Stimulated activated CD4-positive, alpha-beta T cell treated with anti-CD3 and anti-CD28 coated beads, Interleukin-1b, Interleukin-23, amount 100 ng/mL, for 48 hours (primary cell): ENCODE data around the gene MROH8.
"Not testable (repeated sequence)": the region's sequence is repeated elsewhere in the genome, so short reads cannot be mapped to it uniquely, and the experiment has no call there.

Experiments
- DNase-seq: peaks from one replicate; pipeline ENCODE4 v3.0.0-alpha.2; 2020

Gene MROH8

DNA sequence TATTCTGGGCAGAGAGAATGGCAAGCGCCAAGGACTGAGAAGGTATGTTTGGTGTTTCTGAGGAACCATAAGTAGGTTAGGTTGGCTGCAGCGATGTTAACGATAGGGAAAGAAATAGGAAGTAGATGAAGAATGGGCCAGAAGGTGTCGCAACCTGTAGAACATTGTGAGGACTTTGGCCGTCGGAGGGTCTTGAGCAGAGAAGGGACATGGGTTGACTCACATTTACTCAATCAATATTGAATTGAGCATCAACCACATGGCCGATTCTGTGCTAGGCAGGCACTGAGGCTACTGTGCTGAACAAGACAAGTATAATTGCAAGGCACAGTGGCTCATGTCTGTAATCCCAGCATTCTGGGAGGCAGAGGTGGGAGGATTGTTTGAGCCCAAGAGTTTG lies 27.1 kb downstream of the MROH8 start:
- no peak for DNase-seq

DNA sequence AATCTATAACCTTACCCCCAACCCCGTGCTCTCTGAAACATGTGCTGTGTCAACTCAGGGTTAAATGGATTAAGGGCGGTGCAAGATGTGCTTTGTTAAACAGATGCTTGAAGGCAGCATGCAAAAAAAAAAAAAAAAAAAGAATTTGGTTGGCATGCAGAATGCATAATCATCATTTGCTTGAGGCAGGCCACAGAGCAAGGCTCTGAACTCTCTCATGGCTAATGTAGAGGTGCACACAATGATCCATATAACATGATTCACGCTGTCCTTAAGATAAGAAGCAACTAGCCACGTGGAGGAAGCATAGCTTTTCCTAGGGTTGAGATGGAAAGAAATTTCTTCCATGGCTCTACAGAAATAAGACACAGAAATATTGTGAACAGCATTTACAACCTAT lies 27.8 kb downstream of the MROH8 start:
- DNase-seq = no peak

DNA sequence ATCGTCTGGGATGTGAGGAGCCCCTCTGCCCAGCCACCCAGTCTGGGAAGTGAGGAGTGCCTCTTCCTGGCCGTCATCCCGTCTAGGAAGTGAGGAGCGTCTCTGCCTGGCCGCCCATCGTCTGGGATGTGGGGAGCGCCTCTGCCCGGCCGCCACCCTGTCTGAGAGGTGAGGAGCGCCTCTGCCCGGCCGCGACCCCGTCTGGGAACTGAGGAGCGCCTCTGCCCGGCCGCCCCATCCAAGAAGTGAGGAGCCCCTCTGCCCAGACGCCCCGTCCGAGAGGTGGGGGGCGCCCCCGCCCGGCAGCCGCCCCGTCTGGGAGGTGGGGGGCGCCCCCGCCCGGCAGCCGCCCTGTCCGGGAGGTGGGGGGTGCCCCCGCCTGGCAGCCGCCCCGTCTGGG lies 28.5 kb downstream of the MROH8 start:
- DNase-seq = not testable (repeated sequence)

DNA sequence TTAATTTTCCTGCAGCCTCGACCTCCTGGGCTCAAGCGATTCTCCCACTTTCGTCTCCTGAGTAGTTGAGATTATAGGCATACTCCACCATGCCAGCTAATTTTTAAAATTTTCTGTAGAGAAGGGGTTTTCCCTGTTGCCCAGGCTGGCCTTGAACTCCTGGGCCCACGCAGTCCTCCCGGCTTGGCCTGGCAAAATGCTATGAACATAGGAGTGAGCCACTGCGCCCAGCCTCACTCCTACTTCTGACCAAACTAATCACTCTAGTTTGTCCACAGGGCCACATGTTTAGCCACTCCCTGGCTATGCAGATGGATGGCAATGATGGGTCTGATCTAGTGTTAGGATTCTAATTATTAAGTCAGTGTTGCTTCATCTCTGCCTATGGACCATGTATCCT lies 32.1 kb downstream of the MROH8 start:
- DNase-seq = no peak

DNA sequence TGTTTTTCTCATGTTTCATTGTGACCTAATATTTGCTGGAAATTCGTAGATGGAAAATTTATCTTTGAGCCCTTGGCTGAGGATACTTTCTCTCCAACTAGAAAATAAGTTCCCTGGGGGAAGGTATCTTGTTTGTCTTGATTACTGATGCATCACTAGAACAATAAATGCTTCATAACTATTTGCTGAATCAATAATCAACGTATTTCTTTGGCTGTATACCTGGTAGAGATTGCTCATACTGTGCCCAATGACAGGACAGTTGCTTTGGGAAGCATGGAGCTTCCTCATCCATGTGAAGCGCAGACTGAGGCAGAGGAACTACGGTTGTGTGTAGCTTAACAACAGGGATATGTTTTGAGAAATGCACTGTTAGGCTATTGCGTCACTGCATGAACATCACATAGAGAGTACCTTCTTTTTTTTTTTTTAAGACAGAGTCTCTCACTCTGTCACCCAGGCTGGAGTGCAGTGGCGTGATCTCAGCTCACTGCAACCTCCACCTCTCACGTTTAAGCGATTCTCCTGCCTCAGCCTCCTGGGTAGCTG lies 34.4 kb downstream of the MROH8 start:
- DNase-seq = no peak

DNA sequence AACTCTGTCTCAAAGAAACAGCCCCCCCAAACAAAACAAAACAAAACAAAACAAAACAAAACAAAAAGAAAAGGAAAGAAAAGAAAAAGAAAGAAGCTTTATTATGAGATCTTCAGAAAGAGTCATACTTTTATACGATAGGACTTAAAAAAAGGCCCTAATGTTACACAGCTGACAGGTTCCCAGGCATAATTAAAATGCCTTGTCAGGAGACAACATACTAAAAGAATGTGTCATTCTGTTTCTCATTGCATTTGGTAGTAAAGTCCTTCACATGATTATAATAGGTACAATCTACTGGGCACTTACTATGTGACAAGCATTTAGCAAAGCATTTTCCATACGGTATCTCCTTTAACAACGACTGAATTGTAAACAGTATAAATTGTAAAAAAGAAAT lies 36.6 kb downstream of the MROH8 start:
- DNase-seq = no peak

DNA sequence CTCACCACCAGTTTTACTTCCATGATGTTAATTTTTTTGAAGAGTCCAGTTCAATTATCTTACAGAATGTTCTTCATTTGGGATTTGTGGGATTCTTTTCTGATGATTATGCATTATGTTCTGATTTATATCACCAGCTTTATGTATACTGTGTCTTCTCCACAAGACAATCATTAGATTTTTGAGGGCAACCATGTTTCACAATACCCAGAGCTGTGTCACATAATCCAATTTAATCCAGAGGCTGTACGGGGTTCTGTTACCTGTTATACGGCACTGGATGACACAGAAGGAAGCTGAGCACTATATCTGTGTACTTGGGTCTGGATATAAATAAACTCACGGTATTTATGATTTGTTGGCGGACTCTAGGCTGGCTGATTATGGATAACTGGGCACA lies 41.8 kb downstream of the MROH8 start:
- DNase-seq = no peak

DNA sequence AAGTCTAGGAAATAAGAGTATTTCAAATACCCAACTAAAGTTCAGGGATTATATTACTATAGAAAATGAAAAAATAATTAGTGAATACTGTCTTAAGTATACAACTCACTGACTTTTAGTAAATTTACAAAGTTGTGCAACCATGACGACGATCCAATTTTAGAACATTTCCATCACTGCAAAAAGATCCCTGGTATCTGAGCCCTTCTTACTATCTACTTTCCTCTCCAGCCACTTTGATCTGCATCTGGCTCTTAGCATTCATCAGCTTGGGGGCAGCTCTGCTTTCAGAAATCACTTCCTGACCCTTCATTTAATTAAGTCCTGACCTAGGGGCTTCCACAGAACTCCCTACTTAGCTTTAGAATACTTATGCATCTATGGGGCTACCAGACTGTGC lies 45.4 kb downstream of the MROH8 start:
- DNase-seq = no peak

DNA sequence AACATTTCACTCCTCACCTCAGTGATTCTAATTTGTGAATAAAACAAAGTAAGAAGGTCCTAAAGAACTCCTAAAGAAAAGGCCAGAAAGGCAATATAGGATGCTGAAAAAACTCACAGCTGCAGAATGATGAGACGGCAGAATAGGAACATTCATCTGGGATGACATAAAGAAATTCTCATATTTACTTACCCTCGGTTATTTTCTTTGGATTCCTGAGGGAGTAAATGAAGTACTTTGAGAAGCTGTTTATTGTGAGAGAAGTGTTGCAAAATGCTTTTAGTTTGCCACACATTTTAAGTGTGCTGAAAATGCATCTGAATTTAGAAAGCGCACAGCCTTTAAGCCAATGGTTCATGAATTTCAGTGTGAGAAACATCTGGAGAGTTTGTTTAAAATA lies 47.9 kb downstream of the MROH8 start:
- no peak for DNase-seq

DNA sequence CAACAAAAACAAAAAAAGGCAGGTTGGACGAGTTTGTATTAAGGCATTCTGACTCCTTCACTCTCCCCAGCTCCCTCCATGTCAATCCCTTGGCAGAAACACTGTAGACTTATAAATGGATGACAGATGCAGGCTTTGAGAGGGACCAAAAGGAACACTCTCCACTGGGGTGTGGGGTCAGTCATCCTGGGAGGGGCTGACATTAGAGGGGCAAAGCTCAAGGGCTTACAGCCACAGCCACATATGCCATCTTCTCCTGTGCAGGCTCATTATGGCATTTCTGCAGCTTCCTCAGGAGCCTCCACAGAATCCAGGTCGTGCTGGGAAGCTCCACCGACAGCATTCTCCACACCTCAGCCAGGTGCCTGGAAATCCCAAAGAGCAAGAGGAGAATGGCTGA lies 50.5 kb downstream of the MROH8 start:
- no peak for DNase-seq

DNA sequence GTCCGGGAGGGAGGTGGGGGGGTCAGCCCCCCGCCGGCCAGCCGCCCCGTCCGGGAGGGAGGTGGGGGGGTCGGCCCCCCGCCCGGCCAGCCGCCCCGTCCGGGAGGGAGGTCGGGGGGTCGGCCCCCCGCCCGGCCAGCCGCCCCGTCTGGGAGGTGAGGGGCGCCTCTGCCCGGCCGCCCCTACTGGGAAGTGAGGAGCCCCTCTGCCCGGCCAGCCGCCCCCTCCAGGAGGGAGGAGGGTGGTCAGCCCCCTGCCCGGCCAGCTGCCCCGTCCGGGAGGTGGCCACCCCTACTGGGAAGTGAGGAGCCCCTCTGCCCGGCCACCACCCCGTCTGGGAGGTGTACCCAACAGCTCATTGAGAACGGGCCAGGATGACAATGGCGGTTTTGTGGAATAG lies 53.1 kb downstream of the MROH8 start:
- not testable (repeated sequence) for DNase-seq

DNA sequence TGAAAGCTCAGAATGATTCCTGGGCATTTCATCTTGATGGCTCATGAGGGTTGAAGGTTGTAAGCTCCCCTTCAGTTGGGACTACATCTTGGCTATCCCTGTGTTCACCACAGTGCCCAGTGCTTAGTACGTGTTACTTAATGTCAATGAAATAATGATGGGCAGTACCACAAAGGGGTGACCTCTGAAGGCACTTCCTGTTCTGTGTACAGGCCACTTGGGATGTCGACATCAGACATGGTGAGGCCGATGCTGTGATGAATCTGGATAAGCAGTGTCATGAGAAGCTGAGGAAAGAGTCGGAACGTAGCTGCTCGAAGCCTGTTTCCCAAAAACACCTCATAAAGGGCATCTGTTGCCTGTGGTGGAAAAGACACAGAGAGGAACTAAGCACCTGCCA lies 55.9 kb downstream of the MROH8 start:
- no peak for DNase-seq

DNA sequence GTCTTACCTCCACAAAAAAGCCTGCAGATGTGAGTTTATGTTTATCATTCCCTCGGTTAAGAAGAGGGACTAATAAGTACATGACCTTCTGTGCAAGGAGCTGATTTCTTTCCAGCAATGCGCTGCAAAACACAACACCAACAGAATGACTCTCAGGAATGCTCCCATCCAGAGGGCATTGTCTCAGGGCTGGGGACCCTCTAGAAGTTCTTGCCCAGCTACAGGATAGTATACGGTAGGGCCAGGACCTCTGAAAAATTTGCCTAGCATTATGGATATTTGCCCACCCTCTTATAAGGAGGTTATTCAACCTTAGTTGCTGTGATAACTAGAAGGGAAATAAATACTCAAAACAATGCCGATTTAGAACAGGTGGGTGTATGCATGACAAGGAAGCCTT lies 58.9 kb downstream of the MROH8 start:
- no peak for DNase-seq

DNA sequence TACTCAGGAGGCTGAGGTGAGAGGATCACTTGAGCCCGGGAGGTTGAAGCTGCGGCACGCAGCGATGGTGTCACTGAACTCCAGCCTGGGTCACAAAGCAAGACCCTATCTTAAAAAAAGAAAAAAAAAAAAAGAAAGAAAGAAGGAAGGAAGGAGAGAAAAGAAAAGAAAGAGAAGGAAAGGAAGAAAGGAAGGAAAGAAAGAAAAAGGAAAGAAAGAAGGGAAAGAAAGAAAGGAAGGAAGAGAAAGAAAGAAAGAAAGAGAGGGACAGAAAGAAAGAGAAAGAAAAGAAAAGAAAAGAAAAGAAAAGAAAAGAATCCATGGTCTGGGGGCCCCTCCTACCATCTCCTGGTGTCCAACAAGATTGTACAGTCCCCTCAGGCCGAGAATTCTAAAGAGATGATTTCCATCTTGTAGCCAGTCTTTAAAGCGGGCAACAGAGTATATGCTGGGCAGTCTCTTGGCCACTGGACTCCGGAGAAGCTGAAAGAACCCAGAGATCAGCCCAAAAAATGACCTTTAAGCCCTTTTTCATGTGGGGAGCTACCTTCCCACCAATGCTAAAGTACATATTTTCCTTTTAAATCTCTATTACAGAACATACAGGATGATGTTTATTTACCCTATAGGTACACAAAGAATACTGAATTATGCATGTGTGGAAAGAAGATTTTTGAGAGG lies 59.9 kb downstream of the MROH8 start:
- DNase-seq = no peak

DNA sequence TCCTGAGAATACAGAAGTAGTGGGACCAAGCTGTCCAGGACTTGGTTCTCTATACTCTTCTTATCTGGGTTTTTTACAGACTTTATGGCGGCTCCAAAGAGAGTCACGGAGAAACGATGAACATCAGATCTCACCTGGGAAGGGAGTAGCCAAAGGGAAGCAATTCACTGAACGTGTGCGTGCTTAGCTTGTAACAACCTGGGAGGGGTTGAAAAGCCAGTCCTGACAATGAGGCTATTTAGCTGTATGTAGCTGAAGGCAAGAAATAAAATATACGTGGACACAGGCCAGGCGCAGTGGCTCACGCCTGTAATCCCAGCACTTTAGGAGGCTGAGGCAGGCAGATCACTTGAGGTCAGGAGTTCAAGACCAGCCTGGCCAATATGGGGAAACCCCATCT lies 65.3 kb downstream of the MROH8 start:
- DNase-seq = no peak

DNA sequence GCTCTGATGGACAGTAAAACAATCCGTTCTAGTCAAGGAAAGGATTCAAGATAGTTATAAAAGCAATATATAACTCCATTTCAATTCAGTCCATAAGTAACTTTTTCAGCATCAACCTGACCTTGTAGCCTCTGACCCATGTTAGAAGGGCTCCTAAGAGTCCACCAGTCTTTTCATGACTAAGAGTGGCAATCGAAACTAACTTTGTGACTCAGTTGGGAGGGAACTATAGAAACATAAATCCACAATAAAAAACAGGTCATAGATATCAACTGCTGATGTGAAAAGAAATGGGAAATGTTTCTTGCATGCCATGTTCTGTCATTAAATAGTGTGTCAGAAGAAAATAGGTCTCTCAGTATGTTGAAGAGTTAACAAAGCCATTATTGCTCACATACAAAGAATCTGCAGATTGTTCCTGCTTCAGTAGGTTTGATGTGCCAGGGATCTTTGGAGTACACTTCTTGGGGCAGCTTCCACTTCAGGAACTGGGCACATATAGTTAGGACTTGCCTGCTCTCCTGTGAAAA lies 67.4 kb downstream of the MROH8 start:
- DNase-seq = no peak

DNA sequence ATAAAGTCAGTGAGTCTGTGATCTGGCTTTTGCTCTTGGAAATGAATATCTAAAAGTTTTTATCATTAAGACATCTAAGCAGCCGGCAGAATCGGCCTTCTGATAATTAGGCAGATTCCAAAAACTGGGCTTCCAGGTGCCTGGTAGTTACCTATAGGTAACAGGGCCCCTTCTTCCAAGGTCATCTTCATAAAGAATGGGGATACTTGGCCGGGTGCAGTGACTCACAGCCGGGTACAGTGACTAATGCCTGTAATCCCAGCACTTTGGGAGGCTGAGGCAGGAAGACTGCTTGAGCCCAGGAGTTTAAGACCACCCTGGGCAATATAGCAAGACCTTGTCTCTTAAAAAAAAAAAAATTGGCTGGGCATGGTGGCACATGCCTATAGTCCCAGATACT lies 70.7 kb downstream of the MROH8 start:
- no peak for DNase-seq

DNA sequence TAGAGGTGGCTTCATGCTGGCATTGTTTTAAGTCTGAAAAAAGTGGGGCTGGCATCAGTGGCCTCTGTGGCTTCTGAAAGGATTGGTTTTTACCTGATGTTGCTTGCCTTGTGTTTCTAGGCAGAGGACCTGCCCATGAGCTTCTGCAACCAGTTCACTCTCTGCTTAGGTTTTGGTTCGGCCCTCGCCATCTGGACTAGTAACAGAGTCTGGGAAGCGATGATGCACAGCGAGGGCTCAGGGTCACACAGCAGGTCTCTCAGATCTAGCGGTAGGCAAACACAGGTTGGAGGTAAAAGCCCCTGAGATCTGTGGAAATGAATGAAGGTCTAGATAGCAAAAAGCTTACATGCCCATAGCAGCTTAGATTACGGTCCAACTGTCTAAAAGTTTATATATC lies 76.8 kb downstream of the MROH8 start:
- no peak for DNase-seq

DNA sequence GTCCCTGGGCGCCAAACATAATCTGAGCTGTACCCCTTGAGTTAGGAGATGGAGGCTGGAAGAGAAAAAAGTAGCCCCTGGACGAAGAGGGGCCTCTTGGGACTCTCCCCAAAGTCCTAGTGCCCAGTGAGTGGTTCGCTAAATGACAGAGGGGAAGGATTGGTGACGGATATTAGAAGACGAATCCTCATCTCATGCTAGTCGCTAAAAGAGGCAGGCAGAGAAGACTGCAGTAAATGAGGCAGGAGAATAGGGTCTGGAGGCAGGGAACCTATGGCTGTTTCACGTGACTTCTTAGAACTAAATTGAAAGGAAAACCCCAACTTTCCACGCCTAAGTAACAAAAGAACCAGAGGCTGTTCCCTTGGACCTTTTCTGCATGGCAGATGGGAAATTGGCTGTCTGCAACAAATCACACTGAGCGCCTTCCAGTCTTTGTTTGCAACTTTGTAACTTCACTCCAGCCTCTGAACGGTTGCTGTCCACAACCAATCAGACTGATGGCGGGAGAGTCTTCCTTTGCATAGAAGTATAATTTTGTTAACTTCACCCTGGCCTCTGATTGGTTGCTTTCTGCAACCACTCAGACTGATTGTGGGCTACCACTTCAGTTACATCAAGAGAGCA lies 82.8 kb downstream of the MROH8 start:
- no peak for DNase-seq

DNA sequence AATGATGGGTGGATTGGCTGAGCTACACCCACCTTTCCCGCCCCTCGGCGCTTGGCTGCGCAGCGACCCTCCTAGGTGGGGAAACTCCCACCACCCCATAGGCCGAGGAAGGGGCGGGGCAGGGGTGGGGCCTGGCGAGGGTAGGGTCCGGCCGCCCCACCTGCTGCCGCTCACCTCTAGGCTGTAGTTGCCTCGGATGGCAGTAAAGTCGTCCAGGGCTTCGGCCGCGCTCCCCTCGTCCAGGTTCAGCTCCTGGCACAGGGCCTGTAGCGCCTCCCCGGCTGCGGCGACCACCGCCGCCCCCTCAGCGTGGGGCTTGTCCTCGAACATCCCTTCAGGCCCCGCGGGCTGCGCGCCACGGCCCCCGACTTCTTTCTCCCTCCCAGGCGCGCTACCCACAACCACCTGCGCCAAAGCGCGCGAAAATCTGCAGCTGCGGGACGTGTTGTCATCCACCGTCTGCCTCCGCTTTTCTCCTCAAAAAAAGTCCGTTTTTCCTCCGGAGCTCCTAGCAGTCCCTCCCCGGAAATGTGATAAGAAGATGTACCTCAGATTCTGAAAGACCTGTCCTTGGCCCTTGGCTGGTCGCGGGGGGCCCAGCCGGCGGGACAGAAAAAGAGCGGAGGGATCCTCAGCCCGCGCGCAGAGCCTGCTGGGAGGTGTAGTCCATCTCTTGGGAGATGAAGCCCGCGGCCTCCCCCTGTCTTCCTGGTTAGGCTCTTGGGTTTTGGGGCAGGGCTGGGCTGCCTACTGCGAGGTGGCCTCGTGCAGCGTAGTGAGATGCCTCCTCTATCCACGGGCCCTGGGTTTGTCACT lies 83.5 kb downstream of the MROH8 start, which contains the start of gene RBL1:
Gene RBL1 (minus strand): TSS at position 399 of the 816 bp plus-strand sequence. CDS start 69 bp downstream, at position 330.
- peak; percentile 89 for DNase-seq

DNA sequence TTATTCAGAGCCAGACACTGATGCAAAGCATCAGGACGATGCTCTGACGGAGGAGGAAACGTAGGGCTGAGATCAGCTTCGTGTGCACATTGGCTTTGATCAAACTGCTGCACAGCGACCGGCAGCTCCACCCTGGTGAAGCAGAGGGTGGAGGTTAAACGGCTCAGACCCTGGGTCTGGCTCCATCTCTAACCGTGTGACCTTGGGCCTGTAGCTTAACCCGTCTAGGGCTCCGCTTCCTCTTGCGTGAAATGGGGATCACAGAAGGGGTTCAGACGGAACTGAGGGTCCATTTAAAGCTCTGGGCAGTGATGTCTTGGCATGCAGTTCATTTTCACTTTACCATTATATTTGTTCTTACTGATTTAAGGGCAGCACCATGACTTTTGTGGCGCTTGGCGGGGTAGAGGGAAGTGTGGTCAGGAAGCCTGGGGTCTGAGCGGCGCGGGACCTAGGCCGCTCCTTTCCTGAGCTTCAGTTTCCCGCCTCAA lies 84.2 kb downstream of the MROH8 start:
- peak; percentile 48 for DNase-seq

DNA sequence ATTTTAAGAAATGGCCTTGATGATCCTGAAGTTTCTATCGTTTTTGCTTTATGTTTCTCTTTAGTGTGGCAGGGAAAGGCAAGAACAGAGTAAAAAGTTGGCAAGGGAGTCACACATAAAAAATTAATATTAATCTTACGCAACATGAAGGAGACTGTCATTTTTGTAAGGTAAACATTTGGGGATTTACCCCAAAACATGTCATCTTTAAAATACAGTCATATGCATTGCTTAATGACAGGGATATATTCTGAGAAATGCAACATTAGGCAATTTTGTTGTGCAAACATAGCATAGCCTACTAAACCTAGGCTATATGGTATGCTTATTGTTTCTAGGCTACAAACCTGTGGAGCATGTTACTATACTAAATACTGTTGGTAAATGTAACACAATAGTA lies 88.9 kb downstream of the MROH8 start:
- DNase-seq = no peak

DNA sequence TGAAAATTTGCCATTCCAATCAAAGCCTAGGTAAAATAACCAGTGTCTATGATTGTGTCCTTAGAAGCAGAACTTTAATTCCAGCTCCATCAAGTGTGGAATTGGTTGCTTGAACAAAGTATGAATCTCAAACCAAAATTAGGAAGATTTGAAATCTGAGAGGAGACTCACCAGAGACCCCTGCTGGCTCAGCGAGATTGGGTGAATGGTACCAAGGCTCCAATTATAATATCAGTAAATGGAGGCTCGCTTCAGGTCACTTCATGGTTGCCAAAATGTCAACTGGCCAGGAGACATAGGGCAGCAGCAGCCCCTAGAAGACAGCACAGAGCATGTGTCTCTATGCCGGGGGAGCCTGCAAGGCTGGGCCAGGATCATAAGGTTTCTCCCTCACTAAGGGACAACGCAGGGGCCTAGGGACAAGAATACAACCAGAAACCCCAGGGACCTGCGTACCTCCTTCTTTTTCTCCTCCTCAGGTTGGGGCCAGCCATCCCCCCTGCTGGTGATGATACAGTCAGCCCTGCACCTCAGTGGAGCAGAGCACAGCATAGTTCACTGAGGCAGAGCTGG lies 97.5 kb downstream of the MROH8 start:
- DNase-seq = no peak
